NOMO-1 treated with dmso at 0.1 percent for 144 hours (cell line): Measurements from ENCODE around the gene FOXJ2.
A peak's percentile ranks its signal among the peaks of the same experiment; 100 is the strongest.
"Not testable (repeated sequence)": the region's sequence is repeated elsewhere in the genome, so short reads cannot be mapped to it uniquely, and the experiment has no call there.

Experiments
- DNase-seq: peaks from one replicate; lab custom pipeline; 2025; ENCODE audit not compliant: unreplicated experiment; lab: John Stamatoyannopoulos, UW

Gene FOXJ2

DNA sequence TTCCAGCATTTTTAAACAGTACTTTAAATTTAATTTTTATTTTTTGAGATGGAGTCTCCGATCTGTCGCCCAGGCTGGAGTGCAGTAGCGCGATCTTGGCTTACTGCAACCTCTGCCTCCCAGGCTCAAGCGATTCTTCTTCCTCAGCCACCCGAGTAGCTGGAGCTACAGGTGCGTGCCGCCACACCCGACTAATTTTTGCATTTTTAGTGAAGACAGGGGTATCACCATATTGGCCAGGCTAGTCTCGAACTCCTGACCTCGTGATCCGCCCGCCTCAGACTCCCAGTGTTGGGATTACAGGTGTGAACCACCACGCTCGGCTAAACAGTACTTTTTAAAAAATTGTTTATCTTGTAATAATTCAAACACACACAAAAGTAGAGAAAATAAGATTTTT is 4.2 kb upstream of the FOXJ2 start:
- DNase-seq: no peak

DNA sequence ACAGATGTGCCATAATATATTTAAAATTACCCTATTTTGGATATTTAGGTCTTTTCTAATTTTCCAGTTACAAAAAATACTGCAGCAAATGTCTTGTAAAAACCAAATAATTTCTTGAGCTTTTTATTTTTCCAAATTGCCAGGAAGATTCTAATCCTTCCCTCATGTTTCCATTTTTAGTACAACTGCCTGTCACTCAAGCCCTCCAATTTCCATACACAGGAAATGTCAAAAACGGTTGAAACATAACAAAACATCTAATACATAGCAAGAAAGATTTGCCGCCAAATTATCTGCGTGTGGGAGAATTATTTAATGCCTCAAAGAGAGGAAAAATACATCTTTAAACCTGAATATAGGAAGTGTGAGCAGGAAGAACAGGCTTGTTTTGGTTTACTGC is 2.3 kb upstream of the FOXJ2 start:
- DNase-seq: no peak

DNA sequence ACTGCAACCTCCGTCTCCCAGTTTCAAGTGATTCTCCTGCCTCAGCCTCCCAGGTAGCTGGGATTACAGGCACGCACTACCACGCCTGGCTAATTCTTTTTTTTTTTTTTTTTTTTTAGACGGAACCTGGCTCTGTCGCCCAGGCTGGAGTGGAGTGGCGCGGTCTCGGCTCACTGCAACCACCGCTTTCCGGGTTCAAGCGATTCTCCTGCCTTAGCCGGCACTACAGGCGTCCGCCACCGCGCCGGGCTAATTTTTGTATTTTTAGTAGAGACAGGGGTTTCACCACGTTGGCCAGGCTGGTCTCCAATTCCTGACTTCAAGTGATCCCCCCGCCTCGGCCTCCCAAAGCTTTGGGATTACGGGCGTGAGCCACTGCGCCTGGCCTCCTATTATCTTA is 1.5 kb upstream of the FOXJ2 start:
- DNase-seq: not testable (repeated sequence)

DNA sequence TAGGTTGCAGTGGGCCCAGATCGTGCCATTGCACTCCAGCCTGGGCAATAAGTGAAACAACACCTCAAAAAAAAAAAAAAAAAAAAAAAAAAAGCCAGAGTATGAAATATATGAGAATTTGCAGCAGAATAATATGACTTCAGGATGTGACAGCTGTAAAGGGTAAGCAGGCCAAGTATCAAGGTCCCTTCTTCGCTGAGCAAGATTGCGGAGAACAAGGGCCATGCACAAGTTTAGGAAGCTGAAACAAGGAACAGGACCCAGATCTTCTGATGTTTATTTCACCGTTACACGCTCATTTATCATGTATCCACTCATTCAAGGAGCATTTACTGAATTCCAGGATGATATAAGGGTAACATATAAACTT is 659 bp upstream of the FOXJ2 start:
- DNase-seq: no peak

DNA sequence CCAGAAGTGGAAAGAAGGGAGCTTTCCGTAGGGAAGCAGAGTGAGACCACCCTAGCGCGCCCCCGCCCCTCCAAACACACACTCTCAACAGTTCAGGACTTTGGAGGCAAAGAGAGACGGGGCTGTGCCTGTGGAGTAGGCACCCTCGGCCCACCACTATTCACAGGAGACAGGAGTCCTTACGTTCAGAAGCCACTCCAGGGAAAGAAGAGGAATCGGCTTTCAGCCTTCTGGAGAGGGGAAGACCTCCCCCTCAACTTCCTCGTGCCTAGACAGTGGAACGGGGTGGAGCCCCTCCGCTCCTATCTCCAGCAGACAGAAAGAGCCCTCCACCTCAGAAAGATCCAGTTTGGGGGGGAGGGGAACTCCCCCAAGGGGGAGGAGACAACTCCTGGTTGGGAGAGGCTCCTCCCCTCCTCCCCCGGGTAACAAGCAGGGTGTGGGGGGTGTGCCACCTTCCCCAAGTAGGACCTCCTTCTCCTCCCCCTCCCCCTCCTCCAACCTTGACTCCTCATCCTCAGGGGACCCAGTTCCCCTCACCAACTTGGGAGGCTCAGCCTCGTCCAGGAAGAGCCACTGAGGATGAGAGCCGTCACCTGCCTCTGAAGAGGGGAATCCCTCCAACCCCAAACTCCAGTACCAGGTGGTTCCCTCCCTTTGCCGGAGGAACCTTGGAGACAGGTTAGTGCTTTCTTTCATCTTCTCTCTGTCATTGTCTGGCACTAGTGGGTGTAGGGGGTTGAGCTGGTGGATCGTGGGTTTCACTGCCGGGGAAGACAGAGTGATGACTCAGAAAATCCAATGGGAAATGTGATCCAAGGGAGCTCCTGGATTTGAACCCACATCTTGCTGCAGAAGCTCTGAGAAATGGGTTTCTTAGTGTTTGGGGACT is 883 bp downstream of the FOXJ2 start:
- DNase-seq: no peak

DNA sequence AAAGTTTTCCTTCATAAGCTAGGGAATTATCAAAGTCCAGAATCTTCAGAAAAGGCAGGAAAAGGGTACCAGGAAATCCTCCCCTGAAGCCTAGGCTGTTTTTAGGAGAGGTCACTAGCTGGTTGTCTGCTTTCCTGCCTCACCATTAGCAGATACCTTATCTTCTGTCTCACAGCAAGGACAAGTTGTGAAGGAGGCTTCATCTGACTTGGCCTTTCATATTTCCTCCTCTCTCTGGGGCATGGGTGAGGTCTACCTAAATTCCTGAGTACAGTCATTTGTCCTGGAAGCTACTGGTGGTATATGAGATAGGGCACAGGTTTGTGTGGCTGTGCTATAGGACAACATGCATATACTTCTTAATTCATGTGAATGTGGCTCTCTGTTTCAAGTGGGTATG is 2.3 kb downstream of the FOXJ2 start:
- no peak for DNase-seq

DNA sequence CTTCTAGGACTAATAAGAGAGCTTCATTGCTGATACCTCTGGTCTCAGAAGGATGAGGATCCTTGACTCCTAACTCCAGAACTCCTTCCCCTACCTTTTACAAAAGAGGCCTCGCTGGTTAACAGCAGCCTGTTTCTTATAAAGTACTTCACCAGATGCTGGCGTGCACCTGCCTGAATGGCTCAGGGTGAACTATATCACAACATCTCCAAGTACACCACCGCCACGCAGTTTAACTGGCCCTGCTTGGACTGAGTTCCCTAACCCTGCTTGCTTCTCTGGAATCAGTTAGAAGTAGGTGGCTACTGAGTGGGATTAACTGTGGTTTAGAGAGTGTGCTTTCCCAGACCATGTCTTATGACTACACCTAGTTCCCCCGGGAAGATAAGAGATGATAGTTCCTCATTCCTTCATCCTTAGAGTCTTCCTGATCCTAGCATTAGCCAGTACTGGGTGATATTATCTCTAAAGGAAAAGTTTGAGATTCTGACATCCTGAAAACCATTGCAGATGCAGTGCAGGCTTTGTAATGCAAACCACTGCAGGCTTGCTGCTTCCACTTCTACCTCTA is 3.0 kb downstream of the FOXJ2 start:
- DNase-seq: no peak

DNA sequence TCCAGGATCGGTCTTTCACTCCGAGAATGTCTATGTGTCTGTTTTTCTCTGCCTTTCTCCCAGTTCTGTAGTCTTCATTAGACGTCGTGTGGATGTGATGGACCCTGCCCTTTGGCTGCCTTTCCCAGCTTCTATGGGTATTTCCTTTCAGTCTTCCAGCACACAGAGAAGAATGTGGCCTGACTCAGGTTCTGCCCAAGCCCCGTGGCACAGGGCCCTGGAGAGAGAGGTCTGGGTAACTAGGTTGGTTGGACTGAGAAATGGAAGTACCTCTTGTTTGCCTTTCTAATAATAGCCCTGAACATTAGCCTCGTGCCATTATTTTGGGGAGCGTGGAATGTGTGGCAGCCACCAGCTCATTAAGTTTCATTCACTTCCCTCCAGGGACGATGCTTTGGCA is 3.8 kb downstream of the FOXJ2 start:
- DNase-seq: no peak

DNA sequence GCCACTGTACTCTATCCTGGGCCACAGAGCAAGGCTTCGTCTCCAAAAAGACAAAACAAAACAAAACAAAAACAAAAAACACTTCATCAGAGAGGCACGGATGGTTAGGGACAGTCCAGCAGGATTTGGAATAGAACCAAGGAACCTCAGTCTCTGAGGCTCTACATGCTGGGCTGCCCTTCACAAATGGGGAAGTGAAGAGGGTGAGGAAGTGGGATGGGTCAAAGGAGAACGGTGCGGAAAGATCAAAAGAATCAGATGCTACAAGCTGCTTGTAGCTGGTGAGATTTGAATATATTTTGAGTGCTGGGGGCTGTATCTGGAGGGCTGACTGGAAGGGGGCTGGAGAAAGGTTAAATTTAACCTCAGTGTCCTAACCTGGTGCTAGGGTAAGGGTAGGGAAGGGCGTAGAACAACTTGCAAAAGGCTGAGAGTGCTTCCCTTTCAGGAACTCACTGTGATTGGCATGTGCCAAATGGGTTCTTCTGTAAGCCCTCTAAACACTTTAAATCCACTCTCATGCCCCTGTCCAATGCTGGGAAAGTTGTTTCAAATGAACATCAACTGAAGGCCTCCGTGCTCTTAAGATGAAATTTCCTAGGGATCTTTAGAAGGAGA is 4.6 kb downstream of the FOXJ2 start:
- peak; percentile 64 for DNase-seq

DNA sequence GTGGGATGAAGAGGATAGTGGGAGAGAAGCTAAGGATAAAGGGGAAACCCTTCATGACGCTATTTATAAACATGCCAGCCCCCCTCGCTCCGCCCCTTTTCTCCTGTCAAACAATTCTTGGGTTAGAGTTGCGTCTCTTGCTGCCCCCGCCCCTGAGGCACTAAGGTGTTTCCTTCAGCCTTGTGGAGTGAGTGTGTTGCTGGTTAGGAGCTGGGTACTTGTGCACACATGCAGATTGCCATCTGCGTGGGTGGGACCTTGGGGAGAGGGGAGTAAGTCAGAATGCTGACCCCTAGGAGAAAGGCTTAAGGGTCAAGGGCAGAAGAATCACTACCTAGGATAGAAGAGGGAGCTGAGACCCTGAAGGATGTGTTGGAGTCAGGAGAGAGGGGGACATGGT is 5.4 kb downstream of the FOXJ2 start:
- no peak for DNase-seq

DNA sequence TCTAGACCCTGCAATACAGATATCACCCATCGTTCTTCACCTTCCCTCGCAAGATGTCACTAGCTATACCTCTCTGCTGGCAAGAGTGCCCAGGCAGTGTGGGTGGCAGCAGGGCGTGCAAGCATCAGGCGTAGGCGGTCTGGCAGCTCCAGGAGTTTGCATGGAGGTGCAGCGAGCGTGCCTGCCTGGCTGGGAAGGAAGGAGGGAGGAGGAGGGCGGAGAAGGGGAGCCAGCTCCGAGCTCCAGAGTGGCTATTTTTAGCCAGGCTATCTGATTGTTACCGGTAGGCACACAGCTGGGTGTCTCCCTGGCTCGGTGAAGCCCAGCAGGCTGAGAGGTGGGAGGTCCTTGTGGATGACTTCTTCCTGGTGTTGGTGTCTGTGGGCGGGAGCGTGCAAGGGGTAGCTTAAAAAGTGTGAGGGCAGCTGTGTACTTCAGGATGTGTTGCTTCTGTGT is 6.2 kb downstream of the FOXJ2 start:
- DNase-seq: no peak

DNA sequence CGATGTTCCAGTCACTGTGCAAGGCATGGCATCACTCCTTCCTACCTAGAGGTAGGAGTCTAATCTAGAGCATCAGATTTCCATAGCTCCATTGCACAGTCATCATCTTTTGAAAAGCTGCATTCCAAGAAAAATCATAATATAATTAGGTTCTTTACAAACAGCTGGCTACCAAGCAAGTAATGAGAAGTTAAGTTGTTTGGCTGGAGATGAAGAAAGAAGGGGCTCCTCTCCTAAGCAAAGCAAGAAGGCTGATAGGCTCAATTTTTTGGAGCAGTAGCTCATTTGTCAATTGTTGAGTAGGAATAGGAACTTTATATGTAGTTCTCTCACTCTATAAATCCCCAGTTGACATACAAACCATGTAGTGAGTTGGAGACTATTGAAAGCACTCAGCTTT is 8.3 kb downstream of the FOXJ2 start:
- no peak for DNase-seq

DNA sequence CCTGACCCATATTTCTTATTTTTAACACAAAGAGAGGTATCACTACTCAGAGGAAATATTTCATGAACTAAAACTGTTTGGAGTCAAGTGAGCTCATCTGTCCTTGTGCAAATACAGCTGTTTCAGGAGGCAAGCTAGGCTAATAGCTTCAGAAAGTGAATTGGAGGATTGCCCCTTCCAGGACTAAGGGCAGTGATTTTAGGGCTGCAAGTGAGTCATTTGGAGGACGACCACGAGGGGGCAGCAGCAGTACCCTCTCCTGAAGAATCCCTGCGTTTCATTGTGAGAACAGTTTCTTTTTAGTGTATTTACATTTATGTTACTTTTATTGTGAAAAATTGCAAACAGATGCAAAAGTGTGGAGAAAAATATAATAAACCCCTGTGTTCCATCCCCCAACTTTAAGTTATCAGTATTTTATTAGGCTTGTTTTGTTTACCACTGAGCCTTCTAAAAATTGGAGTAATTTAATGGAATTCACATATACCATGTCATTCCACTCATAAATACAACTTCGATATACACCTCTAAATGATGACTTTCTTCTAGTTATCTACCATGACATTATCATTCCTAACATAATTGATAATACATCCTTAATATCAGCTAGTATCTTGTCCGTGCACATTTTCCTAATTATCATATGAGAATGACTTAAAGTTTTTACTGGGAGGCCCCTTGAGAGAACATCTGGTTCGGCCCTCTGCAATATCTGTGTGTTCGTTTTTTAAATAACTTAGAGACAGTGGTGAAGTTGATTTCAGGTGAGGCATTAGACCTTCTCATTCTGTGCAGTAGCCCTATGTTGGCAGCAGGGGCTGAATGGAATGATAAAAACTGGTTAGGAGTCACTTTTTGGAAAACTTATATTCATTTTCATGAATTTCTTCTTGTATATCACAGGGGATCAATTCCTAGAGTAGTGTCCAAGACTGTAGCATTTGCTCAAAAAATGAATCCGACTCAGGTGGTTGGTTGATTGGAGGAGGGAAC is 13.7 kb downstream of the FOXJ2 start:
- peak; percentile 35 for DNase-seq

DNA sequence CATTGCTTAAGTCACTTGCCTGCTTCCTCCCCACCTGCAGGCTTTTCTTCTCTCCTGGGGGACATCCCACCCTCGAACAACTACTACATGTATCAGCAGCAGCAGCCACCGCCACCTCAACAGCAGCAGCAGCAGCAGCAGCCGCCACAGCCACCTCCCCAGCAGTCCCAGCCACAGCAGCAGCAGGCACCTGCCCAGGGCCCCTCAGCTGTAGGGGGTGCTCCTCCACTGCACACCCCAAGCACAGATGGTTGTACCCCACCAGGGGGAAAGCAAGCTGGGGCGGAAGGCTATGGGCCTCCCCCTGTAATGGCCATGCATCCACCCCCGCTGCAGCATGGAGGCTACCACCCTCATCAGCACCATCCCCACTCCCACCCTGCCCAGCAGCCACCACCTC is 15.3 kb downstream of the FOXJ2 start:
- DNase-seq: no peak

DNA sequence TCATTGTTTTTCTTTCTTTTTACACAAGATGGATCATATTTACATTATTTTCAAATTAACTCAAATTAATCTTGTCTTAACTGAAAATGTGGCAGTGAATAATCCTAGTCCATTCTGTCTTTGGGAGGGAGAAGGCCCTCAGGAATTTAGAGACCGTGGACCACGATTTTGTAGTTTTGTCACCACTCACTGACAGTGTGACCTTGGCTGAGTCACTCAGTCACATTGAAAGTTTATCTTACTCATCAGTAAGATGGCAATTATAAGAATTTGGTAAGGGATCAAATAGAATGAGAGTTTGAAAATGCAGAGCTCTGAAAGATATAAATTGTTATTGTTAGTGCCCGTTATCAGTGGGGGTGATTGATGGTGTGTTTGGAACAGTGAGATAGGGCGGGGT is 16.4 kb downstream of the FOXJ2 start:
- no peak for DNase-seq

DNA sequence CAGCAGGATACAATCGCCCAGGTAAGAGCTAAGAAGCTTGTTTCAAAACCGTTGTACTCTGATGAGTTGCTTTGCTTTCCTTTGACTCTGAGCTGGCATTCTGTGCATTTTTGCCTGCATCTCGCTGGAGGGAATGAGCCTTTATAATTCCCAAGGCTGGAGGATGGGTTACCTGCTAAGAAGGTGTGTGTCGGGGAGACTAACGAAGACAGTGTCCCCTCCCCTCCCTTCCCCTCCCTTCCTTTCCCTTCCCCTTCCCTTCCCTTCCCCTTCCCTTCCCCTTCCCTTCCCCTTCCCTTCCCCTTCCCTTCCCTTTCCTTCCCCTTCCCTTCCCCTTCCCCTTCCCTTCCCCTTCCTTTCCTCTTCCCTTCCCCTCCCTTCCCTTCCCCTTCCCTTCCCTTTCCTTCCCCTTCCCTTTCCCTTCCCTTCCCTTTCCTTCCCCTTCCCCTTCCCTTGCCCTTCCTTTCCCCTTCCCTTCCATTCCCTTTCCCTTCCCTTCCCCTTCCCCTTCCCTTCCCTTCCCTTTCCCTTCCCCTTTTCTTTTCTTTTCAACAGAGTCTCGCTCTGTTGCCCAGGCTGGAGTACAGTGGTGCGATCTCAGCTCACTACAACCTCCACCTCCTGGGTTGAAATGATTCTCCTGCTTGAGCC is 18.2 kb downstream of the FOXJ2 start:
- DNase-seq: no peak

DNA sequence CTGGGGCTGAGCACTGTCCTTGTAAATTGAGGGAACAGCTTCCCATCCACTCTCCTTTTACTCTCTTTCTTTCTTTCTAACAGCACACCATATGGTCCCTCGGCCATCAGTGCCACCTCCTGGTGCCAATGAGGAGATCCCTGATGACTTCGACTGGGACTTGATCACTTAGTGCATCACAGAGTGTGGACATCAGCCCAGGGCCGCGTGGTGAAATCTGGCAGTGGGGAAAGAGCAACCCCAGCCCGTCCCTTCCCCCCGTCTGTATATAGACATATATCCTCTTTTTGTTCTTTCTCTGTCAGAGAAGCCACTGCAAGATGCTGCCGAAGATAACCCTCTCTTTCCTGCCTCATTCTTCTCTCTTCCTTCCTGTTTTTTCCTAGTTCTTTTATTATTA is 20.2 kb downstream of the FOXJ2 start:
- peak; percentile 66 for DNase-seq

DNA sequence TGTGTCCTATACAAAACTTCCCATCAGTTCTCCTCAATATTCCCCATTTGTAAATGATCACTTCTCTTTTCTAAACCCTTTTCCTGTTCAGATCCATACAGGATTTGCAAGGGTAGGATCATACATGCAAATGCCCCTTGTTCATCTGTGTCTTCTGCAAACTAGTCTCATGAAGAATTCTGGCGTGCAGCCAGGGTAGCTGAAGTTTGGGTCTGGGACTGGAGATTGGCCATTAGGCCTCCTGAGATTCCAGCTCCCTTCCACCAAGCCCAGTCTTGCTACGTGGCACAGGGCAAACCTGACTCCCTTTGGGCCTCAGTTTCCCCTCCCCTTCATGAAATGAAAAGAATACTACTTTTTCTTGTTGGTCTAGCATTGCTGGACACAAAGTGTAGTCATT is 22.3 kb downstream of the FOXJ2 start:
- DNase-seq: no peak

DNA sequence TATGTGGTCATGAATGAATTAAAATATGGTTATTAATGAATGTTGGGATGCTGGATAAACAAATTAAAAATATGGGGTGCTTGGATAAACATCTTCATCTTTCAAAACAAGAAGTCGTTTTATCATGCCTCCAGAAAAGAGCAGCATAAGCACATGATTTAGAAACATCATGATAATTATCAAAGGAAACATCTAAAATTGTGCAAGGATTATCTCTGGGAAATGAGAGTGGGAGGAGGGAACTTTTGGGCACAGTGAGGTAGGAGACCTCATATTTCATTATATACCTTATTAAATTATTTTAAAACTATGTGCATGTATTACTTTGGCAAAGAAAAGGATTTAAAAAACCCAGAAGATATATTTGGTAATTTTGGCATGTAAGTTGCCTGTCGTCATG is 24.8 kb downstream of the FOXJ2 start:
- DNase-seq: no peak

DNA sequence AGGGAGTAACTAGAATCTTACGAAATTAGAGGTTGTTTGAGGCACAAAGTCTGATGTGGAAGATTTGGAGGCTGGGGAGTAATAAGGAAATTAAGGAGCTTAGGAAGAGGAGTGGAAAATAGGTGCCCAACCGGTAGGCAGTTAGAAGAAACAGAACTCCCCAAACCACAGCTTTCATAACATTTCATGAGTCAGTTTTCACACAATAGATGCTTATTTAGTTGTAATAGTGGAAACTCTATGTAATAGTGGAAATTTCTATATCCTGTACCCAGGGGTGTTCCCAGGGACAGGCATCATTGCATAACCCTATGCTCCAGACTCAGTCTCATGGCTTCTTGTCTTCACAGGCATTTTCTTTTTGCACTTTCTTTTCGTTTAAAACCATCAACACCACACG is 25.3 kb downstream of the FOXJ2 start:
- peak; percentile 43 for DNase-seq

DNA sequence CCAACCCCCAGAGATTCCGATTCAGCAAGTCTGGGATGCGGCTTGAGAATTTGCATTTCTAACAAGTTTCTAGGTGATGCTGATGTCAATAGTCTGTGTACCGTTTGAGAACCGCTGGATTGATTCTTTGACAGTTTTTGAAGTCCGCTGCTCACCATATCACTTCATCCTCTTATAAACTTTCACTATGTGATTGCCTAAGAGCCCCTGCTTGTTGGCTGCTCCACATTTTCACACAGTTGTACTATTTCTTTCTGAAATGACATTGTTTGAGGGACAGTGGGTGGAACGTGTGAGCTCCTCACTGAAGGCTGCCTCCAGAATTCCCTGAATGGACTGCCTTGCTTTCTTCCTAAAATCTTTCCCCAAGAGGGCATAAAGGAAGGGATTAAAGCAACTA is 26.0 kb downstream of the FOXJ2 start:
- no peak for DNase-seq
